Measurements from ENCODE around the gene TMEM132C.

DNA sequence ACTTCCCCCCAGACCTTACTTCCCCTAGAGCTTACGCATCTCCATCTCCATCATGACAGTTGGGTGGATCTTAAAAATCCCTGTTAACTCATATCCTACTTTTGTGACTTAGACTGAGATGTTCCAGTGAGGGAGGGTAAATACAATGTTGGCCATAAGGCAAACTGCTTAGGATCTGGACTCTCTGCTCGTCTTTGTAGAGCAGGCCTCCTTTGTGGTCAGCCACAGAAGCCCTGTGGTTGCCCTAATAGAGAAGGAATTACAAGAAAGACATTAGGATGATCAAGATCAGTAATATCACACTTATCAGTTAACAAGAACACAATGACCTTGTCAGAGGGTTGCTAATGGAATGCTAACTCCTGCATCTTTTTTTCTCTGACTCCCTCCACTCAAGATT is 52.0 kb downstream of the TMEM132C start:
- TF ChIP-seq FOXA1 (IDR thresholded peaks at IDR 0.05): no peak
- TF ChIP-seq ZNF384 (IDR thresholded peaks at IDR 0.05): no peak
- TF ChIP-seq BHLHE40 (IDR thresholded peaks at IDR 0.05; ENCODE audit: borderline replicate concordance): no peak
- TF ChIP-seq L3MBTL2 (conservative IDR thresholded peaks at IDR 0.05): no peak
- TF ChIP-seq CTBP1 (IDR thresholded peaks at IDR 0.05; ENCODE audit: borderline replicate concordance): no peak
- no peak for TF ChIP-seq ARNT (IDR thresholded peaks at IDR 0.05)
- no peak for TF ChIP-seq ELF4 (IDR thresholded peaks at IDR 0.05)
- TF ChIP-seq SUZ12 (IDR thresholded peaks at IDR 0.05): no peak
- TF ChIP-seq FOXK2 (IDR thresholded peaks at IDR 0.05): no peak
- TF ChIP-seq NFRKB (IDR thresholded peaks at IDR 0.05): no peak
- TF ChIP-seq FOXM1 (IDR thresholded peaks at IDR 0.05; ENCODE audit: borderline replicate concordance): no peak
- TF ChIP-seq LEF1 (IDR thresholded peaks at IDR 0.05; ENCODE audit: borderline replicate concordance): no peak
- TF ChIP-seq TARDBP (IDR thresholded peaks at IDR 0.05): no peak
- no peak for TF ChIP-seq HDGF (IDR thresholded peaks at IDR 0.05; ENCODE audit: borderline replicate concordance)
